ENCODE data around the gene DGKD. TPM values are rescaled to one million over a fixed set of nuclear protein-coding genes. Genes with fewer than 3 reads are reported as not detected.

Gene DGKD
- total and polyA plus RNA-seq, 10 of the 15 experiments (the other 5 are each of a cell fraction or from before 2014, with no cell fraction given): 2.7 to 81.9 (median 27.0) TPM

- Histone ChIP-seq H4K20me1 (ENCODE audit: control insufficient read depth, insufficient read depth) (no peaks in the 10 kb centered on the region), H3K27me3 (replicated peaks in 1 of 2; ENCODE audit: control insufficient read depth in 2 of 2, insufficient read depth in 2 of 2, low read length in 1 of 2) (no peaks in the 10 kb centered on the region), H3K27ac (ENCODE audit: control insufficient read depth, insufficient read depth) (no peak overlapping the region), H2AFZ (ENCODE audit: control insufficient read depth, low read depth, low read length) (no peak overlapping the region), H3K9ac (ENCODE audit: control insufficient read depth, insufficient read depth, low read length) (no peak overlapping the region), H3K4me3 (no peak overlapping the region), H3K79me2 (ENCODE audit: control insufficient read depth, insufficient read depth, low read length) (no peaks in the 10 kb centered on the region; the same call in none of the 2 replicates), H3K4me1 (ENCODE audit: control insufficient read depth, insufficient read depth, low read length) (peaks cover 5% of the 10 kb centered on the region), H3K4me2 (ENCODE audit: control insufficient read depth, insufficient read depth) (no peak overlapping the region), H3K36me3 (ENCODE audit: control insufficient read depth in 2 of 2, insufficient read depth in 2 of 2, low read length in 1 of 2) (peaks cover 1 to 9% of the 10 kb centered on the region in 2 experiments), H3K9me3 (replicated peaks; ENCODE audit: control insufficient read depth, insufficient read depth, low read length) (no peaks in the 10 kb centered on the region)
- intact Hi-C loops (cut with micrococcal nuclease; ENCODE audit: unreplicated experiment) (loop anchor here (1.0 kb wide), 2 partner anchors 39 to 307 kb away; no protein-coding TSS in a partner anchor), in situ Hi-C loops (cut with MboI) (no loop called here)
- BruUV-seq (replicated peaks): no TSS peak
- FAIRE-seq: no peak
- RAD21 ChIA-PET (ENCODE audit: unreplicated experiment): interaction anchor here (0.7 to 5.7 kb wide), 10 partner anchors 11 to 307 kb away, joined by 3 to 73 read pairs (median 5); no protein-coding TSS in a partner anchor
- CTCF ChIA-PET: interaction anchor here (0.6 to 10.8 kb wide), 17 partner anchors 8 to 888 kb away, joined by 3 to 215 read pairs (median 4); partner anchors contain the start of genes DGKD, UGT1A5 and UGT1A9
- DNase-seq (ENCODE audit: low read depth, low spot score): no peak
- peak; percentile 92 for TF ChIP-seq SMC3 (IDR thresholded peaks at IDR 0.05; ENCODE audit: borderline replicate concordance, low read length)
- peak; percentile 46; the same call in 1 of the 2 replicates for TF ChIP-seq SMARCA5 (IDR thresholded peaks at IDR 0.05)
- no peak for TF ChIP-seq STAT3 (IDR thresholded peaks at IDR 0.05; ENCODE audit: low read depth, low read length)
- no peak for TF ChIP-seq PAX5 (IDR thresholded peaks at IDR 0.05; ENCODE audit: borderline replicate concordance, low read depth, low read length)
- TF ChIP-seq RAD21 (IDR thresholded peaks at IDR 0.05; ENCODE audit: insufficient read depth, low read depth, low read length): peak; percentile 89
- TF ChIP-seq SIX5 (IDR thresholded peaks at IDR 0.05; ENCODE audit: low read depth, low read length, severe bottlenecking): no peak
- TF ChIP-seq NR2C2 (IDR thresholded peaks at IDR 0.05; ENCODE audit: borderline replicate concordance, control insufficient read depth, insufficient read length, low read depth): no peak
- TF ChIP-seq CTCF (IDR thresholded peaks at IDR 0.05 in 2 of 3, conservative IDR thresholded peaks at IDR 0.05 in 1 of 3; ENCODE audit: control insufficient read depth in 2 of 3, extremely low read depth in 1 of 3, insufficient read depth in 1 of 3, low read depth in 3 of 3, low read length in 3 of 3): peak; percentile 85 to 88 (median 86)
- no peak for TF ChIP-seq E2F4 (IDR thresholded peaks at IDR 0.05; ENCODE audit: low read depth, low read length)
- TF ChIP-seq ZBTB33 (IDR thresholded peaks at IDR 0.05): no peak
- TF ChIP-seq POU2F2 (IDR thresholded peaks at IDR 0.05; ENCODE audit: borderline replicate concordance, low read depth, low read length): 0 out of 3 replicates have a peak, but pooled peaks have one; percentile 26
- TF ChIP-seq TCF12 (IDR thresholded peaks at IDR 0.05; ENCODE audit: low read depth, low read length): no peak
- no peak for TF ChIP-seq BCL11A (IDR thresholded peaks at IDR 0.05; ENCODE audit: low read depth, low read length)
- POLR2A ChIA-PET: interaction anchor here (0.5 to 0.6 kb wide), 2 partner anchors 160 to 357 kb away, joined by 3 read pairs; no protein-coding TSS in a partner anchor
- ATAC-seq: peak; percentile 97
- SMC1A ChIA-PET (ENCODE audit: uncharacterized antibody, unreplicated experiment): interaction anchor here (0.7 to 7.2 kb wide), 15 partner anchors 8 to 307 kb away, joined by 3 to 80 read pairs (median 5); no protein-coding TSS in a partner anchor
Measured at GRCh38 chr2:233404222-233404621, 49.9 kb downstream of the DGKD start.
